ENCODE data around the gene USF2.
A peak's percentile ranks its signal among the peaks of the same experiment; 100 is the strongest.

Gene USF2

GRCh38 chr19:35262101-35262761 lies 6.5 kb upstream of the USF2 start:
- TF ChIP-seq CTCF (IDR thresholded peaks at IDR 0.05; ENCODE audit: low read length, missing control alignments), result no peak
- H3K4me3 ChIP-seq (replicated peaks; ENCODE audit: low read depth, low read length), result no peak overlapping the region
- no peak for DNase-seq (ENCODE audit: low read depth)

DNA sequence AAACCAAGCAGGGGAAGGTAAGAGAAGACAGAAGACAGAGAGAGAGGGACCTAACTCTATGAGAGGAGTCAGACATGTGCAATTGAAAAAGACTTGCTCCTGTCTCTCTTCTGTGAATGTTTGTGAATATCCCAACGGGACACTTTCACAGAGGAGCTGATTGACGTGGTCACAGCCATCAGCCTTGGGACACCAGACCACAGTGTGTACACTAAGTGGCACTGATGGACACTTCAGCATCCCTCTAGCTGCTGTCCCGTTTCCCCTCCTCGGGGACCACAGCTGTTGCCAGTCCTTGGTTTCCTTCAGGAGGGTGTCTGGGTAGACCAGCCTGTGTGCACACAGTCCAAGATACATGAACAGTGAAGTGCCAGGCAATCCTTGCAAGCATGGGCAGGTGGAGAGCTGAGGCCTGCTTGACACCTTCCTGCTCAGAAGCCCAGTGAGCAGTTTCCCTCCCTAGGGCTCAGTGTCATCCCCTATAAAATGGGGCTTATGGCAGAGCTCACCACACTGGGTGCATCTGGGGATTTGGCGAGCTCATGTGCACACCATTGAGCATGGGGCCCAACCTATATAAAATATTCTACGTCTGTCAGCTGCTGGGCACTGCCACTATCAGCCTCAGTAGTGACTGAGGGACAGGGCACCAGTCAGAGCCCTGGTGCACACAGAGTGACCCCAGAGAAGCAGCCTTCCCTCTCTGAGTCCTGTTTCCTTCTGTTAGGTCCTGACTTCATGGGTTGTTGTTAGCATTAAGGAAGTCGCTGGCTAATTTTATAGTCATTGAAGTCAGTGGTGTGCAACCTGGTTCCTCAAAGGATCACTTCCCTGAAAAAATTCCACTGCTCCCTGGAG lies 4.3 kb upstream of the USF2 start:
- H3K4me3 ChIP-seq (replicated peaks; ENCODE audit: low read depth, low read length), result no peak overlapping the region
- TF ChIP-seq CTCF (IDR thresholded peaks at IDR 0.05; ENCODE audit: low read length, missing control alignments), result no peak
- DNase-seq (ENCODE audit: low read depth), result no peak

GRCh38 chr19:35265126-35265899 lies 3.4 kb upstream of the USF2 start:
- DNase-seq (ENCODE audit: low read depth), result no peak
- no peak for TF ChIP-seq CTCF (IDR thresholded peaks at IDR 0.05; ENCODE audit: low read length, missing control alignments)
- H3K4me3 ChIP-seq (replicated peaks; ENCODE audit: low read depth, low read length), result no peak overlapping the region

- H3K4me3 ChIP-seq (replicated peaks; ENCODE audit: low read depth, low read length), result no peak overlapping the region
- no peak for TF ChIP-seq CTCF (IDR thresholded peaks at IDR 0.05; ENCODE audit: low read length, missing control alignments)
- DNase-seq (ENCODE audit: low read depth), result no peak
Observed at GRCh38 chr19:35265900-35266519, 2.8 kb upstream of the USF2 start.

DNA sequence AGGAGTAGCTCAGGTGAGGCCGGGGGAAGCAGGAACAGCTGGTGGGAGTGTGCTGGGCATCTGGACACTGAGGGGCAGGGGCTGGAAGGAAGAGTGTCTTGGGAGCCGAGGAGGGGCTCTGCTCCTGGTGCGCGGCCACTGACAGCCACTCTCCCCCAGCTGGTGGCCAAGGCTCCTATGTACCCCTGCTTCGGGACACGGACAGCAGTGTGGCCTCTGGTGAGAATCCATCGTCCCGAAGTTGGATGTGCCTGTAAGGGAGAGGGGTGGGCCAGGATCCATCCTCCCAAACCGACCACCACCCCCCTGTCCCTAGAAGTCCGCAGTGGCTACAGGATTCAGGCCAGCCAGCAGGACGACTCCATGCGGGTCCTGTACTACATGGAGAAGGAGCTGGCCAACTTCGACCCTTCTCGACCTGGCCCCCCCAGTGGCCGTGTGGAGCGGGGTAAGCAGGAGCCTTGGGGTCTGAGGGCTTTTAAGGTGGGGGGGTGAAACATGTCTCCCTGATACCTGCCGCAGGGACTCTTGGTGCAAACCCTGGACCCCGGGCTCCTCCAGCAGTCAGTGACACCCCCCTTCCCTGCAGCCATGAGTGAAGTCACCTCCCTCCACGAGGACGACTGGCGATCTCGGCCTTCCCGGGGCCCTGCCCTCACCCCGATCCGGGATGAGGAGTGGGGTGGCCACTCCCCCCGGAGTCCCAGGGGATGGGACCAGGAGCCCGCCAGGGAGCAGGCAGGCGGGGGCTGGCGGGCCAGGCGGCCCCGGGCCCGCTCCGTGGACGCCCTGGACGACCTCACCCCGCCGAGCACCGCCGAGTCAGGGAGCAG lies 2.0 kb upstream of the USF2 start:
- H3K4me3 ChIP-seq (replicated peaks; ENCODE audit: low read depth, low read length), result peak overlapping the region; percentile 74
- no peak for TF ChIP-seq CTCF (IDR thresholded peaks at IDR 0.05; ENCODE audit: low read length, missing control alignments)
- DNase-seq (ENCODE audit: low read depth), result no peak

DNA sequence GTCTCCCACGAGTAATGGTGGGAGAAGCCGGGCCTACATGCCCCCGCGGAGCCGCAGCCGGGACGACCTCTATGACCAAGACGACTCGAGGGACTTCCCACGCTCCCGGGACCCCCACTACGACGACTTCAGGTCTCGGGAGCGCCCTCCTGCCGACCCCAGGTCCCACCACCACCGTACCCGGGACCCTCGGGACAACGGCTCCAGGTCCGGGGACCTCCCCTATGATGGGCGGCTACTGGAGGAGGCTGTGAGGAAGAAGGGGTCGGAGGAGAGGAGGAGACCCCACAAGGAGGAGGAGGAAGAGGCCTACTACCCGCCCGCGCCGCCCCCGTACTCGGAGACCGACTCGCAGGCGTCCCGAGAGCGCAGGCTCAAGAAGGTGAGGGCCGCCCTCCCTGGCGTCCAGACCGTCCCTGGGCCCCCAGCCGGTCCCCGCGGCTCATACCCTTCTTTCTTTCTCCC lies 1.4 kb upstream of the USF2 start:
- no peak for TF ChIP-seq CTCF (IDR thresholded peaks at IDR 0.05; ENCODE audit: low read length, missing control alignments)
- peak overlapping the region; percentile 74 for H3K4me3 ChIP-seq (replicated peaks; ENCODE audit: low read depth, low read length)
- DNase-seq (ENCODE audit: low read depth), result no peak

Data from fibroblast of pulmonary artery (primary cell).